NOMO-1 (cell line): ENCODE results near the gene TPM2.

ENCODE experiments used
- DNase-seq, 2 experiments: peaks; one replicate each; lab custom pipeline; 2025; ENCODE audit not compliant: unreplicated experiment in 2 of 2; lab: John Stamatoyannopoulos, UW

The TPM2 gene

GRCh38 chr9:35718721-35719511, 29.2 kb upstream of the TPM2 start:
- no peak for DNase-seq

GRCh38 chr9:35717132-35717870, 27.6 kb upstream of the TPM2 start:
- no peak for DNase-seq

GRCh38 chr9:35716230-35716629, 26.5 kb upstream of the TPM2 start:
- DNase-seq, result no peak

- no peak for DNase-seq
Observed at GRCh38 chr9:35714579-35715252, 25.0 kb upstream of the TPM2 start.

- DNase-seq, result no peak
Observed at GRCh38 chr9:35714123-35714522, 24.4 kb upstream of the TPM2 start.

GRCh38 chr9:35713578-35713977, 23.9 kb upstream of the TPM2 start:
- DNase-seq, result no peak

- DNase-seq, result no peak
Observed at GRCh38 chr9:35712762-35713400, 23.2 kb upstream of the TPM2 start.

GRCh38 chr9:35711501-35712428, 22.0 kb upstream of the TPM2 start:
- no peak for DNase-seq

- DNase-seq, result no peak
Observed at GRCh38 chr9:35710818-35711500, 21.2 kb upstream of the TPM2 start.

- DNase-seq, result no peak
Observed at GRCh38 chr9:35708146-35708545, 18.4 kb upstream of the TPM2 start.

- DNase-seq, result no peak
Observed at GRCh38 chr9:35706951-35707350, 17.2 kb upstream of the TPM2 start.

GRCh38 chr9:35705836-35706430, 16.2 kb upstream of the TPM2 start:
- DNase-seq, result no peak

GRCh38 chr9:35705372-35705771, 15.6 kb upstream of the TPM2 start:
- DNase-seq, result no peak

- DNase-seq, result no peak
Observed at GRCh38 chr9:35703906-35704672, 14.4 kb upstream of the TPM2 start.

GRCh38 chr9:35702696-35703095, 13.0 kb upstream of the TPM2 start:
- no peak for DNase-seq

GRCh38 chr9:35700942-35701341, 11.2 kb upstream of the TPM2 start:
- DNase-seq, result no peak

GRCh38 chr9:35700031-35700430, 10.3 kb upstream of the TPM2 start:
- no peak for DNase-seq

GRCh38 chr9:35698231-35698630, 8.5 kb upstream of the TPM2 start:
- no peak for DNase-seq
